Measurements from ENCODE around the gene ASCC3. TPM values are rescaled to one million over a fixed set of nuclear protein-coding genes. Genes with fewer than 3 reads are reported as not detected.
"Not testable (repeated sequence)": the region's sequence is repeated elsewhere in the genome, so short reads cannot be mapped to it uniquely, and the experiment has no call there.

The ASCC3 gene
- total RNA-seq, 1 donor from 2014 or later = 47.8 TPM

DNA sequence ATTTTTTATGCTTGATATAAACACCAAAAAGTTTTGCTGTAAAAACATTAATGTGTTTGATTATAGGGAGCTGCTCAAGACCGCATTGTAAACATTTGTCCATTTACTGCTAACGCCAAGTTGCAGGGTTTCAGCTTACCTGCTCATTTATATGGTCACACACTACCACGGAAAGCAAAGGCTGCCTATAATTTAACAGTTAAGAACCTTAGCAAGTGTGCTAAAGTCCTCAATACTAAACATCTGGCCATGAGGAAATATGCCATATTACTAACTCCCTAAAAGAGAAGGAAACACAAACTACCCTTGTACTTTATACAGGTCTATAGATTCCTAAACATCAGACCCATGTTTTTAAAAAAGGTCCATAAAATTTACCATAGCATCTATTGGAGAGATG, 129.5 kb downstream of the ASCC3 start:
- ATAC-seq (ENCODE audit: low read depth) (no peak), DNase-seq (no peak)
- ChIA-PET CTCF (no interaction called here), POLR2A (no interaction called here)
- H3K27ac Mint-ChIP-seq = no peak overlapping the region
- H3K27me3 Mint-ChIP-seq = no peaks in the 10 kb centered on the region
- H3K4me3 Mint-ChIP-seq = no peak overlapping the region
- H3K4me1 Mint-ChIP-seq = no peaks in the 10 kb centered on the region
- peaks cover 25% of the 10 kb centered on the region for H3K36me3 Mint-ChIP-seq (ENCODE audit: low read depth)
- TF ChIP-seq, protein P1, sequence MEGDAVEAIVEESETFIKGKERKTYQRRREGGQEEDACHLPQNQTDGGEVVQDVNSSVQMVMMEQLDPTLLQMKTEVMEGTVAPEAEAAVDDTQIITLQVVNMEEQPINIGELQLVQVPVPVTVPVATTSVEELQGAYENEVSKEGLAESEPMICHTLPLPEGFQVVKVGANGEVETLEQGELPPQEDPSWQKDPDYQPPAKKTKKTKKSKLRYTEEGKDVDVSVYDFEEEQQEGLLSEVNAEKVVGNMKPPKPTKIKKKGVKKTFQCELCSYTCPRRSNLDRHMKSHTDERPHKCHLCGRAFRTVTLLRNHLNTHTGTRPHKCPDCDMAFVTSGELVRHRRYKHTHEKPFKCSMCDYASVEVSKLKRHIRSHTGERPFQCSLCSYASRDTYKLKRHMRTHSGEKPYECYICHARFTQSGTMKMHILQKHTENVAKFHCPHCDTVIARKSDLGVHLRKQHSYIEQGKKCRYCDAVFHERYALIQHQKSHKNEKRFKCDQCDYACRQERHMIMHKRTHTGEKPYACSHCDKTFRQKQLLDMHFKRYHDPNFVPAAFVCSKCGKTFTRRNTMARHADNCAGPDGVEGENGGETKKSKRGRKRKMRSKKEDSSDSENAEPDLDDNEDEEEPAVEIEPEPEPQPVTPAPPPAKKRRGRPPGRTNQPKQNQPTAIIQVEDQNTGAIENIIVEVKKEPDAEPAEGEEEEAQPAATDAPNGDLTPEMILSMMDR (IDR thresholded peaks at IDR 0.05) = no peak
- intact Hi-C loops (cut with micrococcal nuclease) = no loop called here
- H3K9me3 Mint-ChIP-seq = no peaks in the 10 kb centered on the region

DNA sequence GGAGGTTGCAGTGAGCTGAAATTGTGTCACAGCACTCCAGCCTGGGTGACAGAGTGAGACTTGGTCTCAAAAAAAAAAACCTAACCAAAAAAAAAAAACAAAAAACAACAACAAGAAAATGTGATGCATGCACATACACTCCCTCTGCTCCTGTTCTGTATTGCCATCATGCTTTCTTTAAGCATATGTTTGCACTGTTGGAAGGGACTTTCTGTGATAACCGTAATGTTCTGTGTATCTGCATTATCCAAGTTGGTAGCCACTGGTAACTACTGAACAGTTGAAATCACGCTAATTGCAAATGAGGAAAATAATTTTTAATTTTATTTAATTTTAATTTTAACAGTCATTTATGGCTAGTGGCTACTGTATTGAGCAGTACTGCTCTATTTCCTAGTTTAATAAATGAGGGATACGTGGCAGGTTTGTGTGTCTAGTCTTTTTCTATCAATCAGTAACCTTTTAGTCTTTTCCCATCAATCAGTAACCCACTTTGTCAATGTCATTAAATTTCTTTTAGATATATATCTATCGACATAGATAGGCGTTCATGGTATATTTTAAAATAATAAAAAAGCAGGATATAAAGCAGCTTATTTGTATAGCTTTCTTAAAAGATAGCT, 135.6 kb downstream of the ASCC3 start:
- Mint-ChIP-seq H3K36me3 (ENCODE audit: low read depth) (peaks cover 28% of the 10 kb centered on the region), H3K27me3 (no peaks in the 10 kb centered on the region), H3K27ac (no peak overlapping the region), H3K4me3 (no peak overlapping the region), H3K9me3 (peaks cover 8% of the 10 kb centered on the region), H3K4me1 (no peaks in the 10 kb centered on the region)
- DNase-seq (no peak), ATAC-seq (ENCODE audit: low read depth) (no peak)
- intact Hi-C loops (cut with micrococcal nuclease) = no loop called here
- POLR2A ChIA-PET = no interaction called here
- CTCF ChIA-PET = no interaction called here
- TF ChIP-seq, protein P1 (IDR thresholded peaks at IDR 0.05) = no peak

- intact Hi-C loops (cut with micrococcal nuclease) = no loop called here
- no peaks in the 10 kb centered on the region for H3K4me1 Mint-ChIP-seq
- H3K27me3 Mint-ChIP-seq = no peaks in the 10 kb centered on the region
- ChIA-PET CTCF (no interaction called here), POLR2A (no interaction called here)
- peaks cover 16% of the 10 kb centered on the region for H3K9me3 Mint-ChIP-seq
- H3K4me3 Mint-ChIP-seq = no peak overlapping the region
- no peak overlapping the region for H3K27ac Mint-ChIP-seq
- TF ChIP-seq, protein P1 (IDR thresholded peaks at IDR 0.05) = no peak
- ATAC-seq (ENCODE audit: low read depth) = no peak
- DNase-seq = no peak
- peaks cover 18% of the 10 kb centered on the region for H3K36me3 Mint-ChIP-seq (ENCODE audit: low read depth)
These were observed 140.7 kb downstream of the ASCC3 start for GRCh38 chr6:100740439-100740838.

DNA sequence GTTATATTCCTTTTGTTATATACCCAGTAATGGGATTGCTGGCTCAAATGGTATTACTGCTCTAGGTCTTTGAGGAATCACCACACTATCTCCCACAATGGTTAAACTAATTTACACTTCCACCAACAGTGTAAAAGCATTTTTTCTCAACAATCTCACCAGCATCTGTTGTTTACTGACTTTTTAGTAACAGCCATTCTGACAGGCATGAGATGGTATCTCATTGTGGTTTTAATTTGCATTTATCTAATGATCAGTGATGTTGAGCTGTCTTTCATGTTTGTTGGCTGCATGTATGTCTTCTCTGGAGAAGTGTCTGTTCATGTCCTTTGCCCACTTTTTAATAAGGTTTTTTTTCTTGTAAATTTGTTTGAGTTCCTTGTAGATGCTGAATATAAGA, 143.4 kb downstream of the ASCC3 start:
- POLR2A ChIA-PET; CTCF ChIA-PET; ATAC-seq (ENCODE audit: low read depth); H3K4me1 Mint-ChIP-seq; H3K4me3 Mint-ChIP-seq; H3K27ac Mint-ChIP-seq; intact Hi-C loops (cut with micrococcal nuclease); H3K27me3 Mint-ChIP-seq; DNase-seq: not testable (repeated sequence)
- Mint-ChIP-seq H3K36me3 (ENCODE audit: low read depth) (peaks cover 12% of the 10 kb centered on the region), H3K9me3 (peaks cover 16% of the 10 kb centered on the region)

DNA sequence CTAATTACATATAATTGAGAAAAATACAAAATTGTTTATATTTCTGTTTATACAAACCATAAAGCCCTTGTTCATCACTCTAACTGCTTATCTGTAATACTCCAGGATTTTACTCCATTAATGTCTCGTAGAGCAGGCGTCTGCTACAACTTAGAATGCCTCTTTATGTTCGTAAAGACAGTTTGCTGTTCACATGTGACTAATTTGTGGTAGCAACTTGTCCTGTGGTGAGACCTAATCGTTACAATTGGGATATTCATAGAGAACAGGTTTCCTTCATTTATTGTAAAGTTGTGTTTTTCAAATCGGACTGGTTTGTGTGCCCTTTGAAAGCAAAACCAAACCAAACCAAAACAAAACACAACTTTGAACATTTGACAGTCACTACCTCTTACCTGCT, 149.7 kb downstream of the ASCC3 start:
- Mint-ChIP-seq H3K4me3 (no peak overlapping the region), H3K9me3 (no peaks in the 10 kb centered on the region), H3K27ac (no peak overlapping the region), H3K36me3 (ENCODE audit: low read depth) (peaks cover 4% of the 10 kb centered on the region), H3K4me1 (peaks cover 13% of the 10 kb centered on the region), H3K27me3 (no peaks in the 10 kb centered on the region)
- intact Hi-C loops (cut with micrococcal nuclease) = loop anchor here (5.0 kb wide), 1 partner anchor 151 kb away; the partner anchor contains the start of gene ASCC3
- CTCF ChIA-PET = no interaction called here
- ATAC-seq (ENCODE audit: low read depth) (no peak), DNase-seq (no peak)
- TF ChIP-seq, protein P1 (IDR thresholded peaks at IDR 0.05) = no peak
- POLR2A ChIA-PET = no interaction called here
